Measurements from ENCODE around the gene PLEKHB2.
"Not testable (repeated sequence)": the region's sequence is repeated elsewhere in the genome, so short reads cannot be mapped to it uniquely, and the experiment has no call there.

Gene PLEKHB2, protein sequence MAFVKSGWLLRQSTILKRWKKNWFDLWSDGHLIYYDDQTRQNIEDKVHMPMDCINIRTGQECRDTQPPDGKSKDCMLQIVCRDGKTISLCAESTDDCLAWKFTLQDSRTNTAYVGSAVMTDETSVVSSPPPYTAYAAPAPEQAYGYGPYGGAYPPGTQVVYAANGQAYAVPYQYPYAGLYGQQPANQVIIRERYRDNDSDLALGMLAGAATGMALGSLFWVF

DNA sequence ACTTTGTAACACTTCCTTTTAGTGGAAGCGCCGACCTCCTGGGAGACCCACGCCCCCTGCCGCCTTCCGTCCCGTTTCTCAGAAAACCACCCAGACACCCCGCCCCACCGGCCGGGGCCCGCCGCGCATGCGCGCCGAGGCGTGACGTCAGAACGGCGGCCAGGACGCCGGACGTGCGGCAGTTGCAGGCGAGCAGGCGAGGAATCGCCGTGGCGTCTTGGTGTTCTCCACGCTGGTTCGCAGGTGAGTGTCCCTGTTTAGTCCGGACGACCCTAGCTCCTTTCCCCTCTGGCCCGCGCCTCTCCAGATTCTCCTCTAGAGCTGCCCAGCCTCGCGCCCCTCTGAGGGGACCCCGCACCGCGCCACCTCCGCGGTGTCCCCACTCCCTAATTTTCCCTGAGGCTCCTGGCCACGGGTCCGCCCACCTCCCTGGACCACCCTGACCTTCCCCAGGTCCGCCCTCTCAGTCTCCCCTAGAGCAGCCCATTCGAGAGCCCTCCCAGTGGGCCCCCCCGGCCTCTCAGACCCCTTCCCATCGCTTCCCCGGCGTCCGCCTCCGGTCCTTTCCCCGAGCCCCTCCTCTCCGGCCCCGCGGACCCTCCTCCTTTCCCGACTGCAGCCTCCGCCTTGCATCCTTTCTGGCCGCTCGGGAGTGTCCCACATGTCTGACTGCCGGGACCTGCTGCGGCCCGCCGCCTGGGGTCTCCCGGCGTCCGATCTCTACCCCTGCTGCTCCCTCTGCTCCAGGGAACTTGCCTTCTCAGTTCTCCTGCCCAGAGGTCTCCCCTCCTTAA is at the start of gene PLEKHB2:
Gene PLEKHB2 (plus strand): TSS at position 181 of the 794 bp plus-strand sequence. CDS start 15,606 bp downstream, outside the sequence.
- in situ Hi-C loops (cut with MboI; ENCODE audit: low sequenced_read_pairs), result no loop called here

DNA sequence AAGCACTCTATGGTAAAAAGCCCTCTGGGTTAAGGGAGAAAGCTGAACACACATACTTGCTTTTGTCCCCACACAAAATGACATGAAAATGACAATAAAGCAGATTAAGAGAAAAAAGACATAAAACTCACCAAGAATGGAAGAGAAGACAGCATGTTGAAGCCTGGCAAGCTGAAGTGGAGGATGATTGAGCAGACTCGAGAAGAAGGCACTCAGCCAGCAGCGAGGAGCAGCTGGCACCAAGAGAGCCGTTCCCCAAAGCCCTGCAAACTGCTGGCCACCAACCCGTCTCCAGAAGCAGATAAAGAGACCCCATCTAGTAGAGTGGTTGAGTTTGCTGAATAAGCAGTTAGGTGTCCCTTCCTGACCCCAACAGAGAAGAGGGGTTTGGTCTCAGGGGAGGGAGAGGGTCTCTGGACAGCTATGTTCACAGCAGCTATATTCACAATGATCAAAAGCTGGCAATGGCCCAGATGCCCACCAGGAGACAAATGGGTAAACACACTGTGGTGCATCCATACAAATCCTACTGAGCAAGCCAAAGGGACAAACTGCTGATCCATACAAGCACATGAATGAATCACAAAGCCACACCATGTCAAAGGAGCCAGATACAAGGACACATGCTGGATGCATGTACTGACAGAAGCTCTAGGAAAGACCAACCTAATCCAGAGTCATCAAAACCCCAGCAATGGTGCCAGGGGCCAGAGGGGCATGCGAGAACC is 48.8 kb upstream of the PLEKHB2 start:
- in situ Hi-C loops (cut with MboI; ENCODE audit: low sequenced_read_pairs), result no loop called here

DNA sequence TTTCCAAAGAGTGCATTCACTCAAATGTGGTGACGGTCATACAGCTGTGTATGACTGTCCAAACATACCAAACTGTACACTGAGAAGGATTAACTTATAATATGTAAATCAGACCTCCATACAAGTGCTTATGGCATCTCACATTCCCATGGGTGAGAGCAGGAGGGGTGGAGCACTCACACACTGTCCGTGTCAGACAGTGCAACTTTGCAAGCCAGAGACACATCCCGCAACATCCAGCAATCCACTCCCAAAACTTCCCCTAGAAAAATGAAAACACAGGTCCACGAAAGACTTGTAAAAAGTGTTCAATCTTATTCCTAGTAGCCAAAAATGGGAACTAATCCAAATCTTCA is 48.2 kb upstream of the PLEKHB2 start:
- in situ Hi-C loops (cut with MboI; ENCODE audit: low sequenced_read_pairs), result no loop called here

DNA sequence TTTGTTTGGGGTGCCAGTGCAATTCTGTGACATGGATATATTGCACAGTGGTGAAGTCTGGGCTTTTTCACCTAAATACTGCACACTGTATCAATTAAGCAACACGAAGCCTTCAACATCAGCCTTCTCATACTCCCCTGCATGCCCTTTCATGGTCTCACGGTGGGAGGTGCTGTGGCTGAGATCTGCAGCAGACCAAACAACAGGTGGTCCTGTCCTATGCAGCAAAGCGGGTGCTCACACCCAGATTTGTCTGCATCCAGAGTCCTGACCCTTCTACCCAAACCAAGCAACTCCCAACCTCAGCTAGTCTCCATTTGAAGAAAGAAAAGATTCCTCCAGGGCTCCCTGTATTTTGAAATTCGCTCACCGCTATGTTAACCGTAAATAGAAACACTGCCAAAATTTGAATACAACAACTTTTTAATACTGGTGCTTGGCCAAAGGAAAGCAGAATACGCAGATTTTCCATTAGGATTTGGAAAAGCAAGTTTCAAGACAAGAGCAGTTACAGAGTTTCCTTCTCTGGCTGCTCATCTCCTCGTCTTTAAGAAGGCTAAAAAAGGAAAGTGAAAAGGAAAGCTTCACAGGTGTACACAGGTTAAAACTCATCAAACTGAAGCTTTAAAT is 46.8 kb upstream of the PLEKHB2 start:
- in situ Hi-C loops (cut with MboI; ENCODE audit: low sequenced_read_pairs), result no loop called here

DNA sequence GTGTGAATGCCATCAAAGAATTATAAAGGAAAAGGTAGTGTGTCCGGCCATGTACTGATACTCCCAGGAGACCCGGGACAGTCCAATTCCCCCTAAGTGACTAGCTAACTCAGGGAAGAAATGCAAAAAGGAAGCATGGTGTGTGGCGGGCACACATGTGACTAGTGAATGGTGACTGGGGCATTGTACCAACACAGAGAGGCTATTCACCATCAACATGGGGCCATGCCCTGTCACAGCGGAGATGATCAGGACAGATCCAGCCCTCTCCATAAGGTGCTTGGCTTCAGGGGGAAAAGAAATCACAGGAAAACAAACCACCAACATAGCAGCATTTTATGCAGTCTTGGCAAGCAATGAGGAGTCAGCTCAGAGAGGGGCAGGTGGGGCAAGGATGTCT is 46.2 kb upstream of the PLEKHB2 start:
- in situ Hi-C loops (cut with MboI; ENCODE audit: low sequenced_read_pairs), result no loop called here

DNA sequence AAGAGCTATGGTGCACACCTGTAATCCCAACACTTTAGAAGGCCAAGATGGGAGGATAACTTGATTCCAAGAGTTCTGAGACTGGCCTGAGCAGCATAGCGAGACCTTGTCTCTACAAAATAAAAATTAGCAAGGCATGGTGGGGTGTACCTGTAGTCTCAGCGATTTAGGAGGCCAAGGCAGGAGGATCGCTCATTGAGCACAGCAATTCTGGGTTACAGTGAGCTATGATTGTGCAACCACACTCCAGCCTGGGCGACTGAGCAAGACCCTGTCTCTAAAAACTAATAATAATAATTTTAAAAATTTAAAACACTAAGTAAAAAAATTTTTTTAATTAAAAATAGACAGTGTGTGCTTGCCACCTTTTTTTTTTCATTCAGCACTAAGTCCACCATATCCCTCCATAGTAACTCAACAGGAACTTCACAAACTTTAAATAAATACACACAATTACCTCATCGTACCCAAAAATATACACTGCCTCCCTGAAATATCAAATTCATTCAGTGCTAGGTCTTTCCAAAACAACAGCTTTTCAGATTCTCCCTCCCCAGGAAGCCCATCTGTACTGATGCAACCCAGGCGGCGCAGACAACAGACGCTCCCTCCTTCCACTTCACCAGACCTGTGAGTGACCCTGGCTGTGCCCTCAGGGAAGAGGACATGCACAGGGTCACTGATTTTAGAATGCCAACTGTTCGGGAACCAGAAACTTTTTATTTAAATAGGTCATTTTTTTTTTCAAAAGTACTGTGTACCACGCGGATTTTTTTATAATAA is 41.4 kb upstream of the PLEKHB2 start:
- in situ Hi-C loops (cut with MboI; ENCODE audit: low sequenced_read_pairs), result no loop called here

DNA sequence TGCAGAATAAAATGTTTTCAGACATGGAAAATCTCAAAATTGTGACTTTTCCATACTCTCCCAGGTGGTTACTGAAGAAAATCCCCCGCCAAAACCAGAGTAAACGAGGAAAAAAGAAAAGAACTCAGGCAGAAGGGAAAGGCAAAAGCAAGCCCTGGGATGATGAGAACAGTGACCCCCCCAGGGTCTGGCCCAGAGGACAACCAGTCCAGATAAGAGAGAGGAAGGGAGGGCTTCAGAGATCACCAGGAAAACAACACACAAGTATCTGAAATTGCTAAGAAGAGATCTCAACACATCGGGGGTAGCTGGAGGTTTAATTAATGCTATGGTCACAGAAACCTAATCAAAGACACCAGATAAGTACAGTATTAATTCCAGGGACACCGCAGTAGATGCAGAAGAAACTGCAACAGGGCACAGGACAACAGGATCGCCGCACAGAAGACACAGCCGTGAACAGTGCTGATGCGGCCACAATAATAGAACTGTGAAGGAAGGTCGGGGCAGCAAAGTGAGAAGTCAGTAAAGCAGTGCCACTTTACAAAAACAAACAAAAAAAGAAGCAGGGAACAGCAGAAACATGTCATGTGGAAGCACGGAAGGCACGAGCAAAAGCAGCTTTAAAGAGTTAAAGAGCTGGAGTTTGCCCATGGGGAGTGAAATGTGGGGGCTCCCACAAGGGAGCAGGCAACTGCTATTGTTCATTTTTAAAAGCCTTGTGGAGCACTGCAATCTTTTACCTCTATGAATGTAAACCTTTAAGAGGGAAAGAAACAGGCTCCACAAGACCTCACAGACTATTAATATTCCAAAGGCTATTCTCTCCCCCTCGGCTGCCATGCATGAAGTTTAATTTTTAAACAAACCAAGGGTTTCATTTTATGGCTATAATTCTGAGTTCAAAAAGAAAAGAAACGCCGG is 40.3 kb upstream of the PLEKHB2 start:
- in situ Hi-C loops (cut with MboI; ENCODE audit: low sequenced_read_pairs), result no loop called here

DNA sequence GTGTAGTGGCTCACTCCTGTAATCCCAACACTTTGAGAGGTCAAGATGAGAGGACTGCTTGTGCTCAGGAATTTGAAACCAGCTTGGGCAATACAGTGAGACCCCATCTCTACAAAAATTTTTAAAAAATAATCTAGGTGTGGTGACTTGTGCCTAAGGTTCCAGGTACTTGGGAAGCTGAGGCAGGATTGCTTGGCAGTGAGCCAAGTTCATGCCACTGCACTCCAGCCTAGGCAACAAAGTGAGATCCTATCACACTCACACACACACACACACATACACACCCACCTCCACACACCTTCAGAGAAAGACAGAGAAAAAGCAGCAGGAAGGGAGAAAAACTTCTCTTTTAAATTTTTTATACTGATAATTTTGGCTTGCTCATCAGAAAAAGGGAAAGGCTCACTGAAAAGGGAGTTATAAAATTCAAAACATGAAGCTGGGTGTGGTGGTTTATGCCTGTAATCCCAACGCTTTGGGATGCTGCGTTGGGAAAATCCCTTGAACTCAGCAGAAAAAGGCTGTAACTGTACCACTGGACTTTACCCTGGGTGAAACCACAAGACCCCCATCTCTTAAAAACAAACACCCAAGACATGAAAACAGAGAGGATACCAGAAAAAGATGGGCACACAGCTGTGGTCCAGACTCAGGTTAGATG is 37.5 kb upstream of the PLEKHB2 start:
- in situ Hi-C loops (cut with MboI; ENCODE audit: low sequenced_read_pairs), result no loop called here

DNA sequence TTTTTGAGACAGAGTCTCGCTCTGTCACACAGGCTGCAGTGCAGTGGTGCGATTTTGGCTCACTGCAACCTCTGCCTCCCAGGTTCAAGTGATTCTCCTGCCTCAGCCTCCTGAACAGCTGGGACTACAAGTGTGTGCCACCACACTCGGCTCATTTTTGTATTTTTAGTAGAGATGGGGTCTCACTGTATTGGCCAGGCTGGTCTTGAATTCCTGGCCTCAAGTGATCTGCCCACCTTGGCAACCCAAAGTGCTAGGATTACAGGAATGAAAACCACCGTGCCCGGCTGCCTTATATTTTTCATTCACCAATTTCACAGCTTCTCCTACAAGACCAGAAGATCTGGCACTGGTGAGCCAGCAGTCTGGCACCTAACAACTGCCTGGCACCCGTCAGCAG is 37.0 kb upstream of the PLEKHB2 start:
- in situ Hi-C loops (cut with MboI; ENCODE audit: low sequenced_read_pairs), result not testable (repeated sequence)

DNA sequence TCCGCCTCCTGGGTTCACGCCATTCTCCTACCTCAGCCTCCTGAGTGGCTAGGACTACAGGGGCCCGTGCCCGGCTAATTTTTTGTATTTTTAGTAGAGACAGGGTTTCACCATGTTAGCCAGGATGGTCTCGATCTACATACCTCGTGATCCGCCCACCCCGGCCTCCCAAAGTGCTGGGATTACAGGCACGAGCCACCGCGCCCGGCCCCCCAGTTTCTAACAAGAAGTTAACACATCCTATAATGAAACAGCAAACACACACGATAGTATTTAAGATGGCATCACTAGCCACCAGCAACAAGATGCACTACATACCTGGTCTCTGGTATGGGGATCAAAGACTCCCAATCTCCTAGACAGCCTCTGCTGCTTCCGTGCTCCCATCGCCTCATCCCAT is 29.6 kb upstream of the PLEKHB2 start:
- in situ Hi-C loops (cut with MboI; ENCODE audit: low sequenced_read_pairs), result not testable (repeated sequence)

DNA sequence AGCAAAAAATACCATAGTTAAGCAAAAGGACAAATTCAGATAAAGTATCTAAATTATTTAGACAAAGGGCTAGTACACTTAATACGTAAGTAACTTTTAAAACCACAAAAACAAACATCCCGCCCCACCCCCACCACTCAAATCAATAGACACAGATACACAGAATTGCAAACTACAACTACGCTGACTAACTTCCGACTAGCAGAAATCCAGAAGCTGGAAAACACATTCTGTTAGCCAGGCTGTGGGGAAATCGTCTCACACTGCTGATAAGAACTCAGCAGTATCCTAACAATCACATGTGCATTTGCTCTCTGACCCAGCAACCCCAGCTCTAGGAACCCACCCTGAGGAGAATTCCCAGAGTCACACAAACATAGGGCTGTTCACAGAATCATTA is 28.4 kb upstream of the PLEKHB2 start:
- in situ Hi-C loops (cut with MboI; ENCODE audit: low sequenced_read_pairs), result no loop called here

DNA sequence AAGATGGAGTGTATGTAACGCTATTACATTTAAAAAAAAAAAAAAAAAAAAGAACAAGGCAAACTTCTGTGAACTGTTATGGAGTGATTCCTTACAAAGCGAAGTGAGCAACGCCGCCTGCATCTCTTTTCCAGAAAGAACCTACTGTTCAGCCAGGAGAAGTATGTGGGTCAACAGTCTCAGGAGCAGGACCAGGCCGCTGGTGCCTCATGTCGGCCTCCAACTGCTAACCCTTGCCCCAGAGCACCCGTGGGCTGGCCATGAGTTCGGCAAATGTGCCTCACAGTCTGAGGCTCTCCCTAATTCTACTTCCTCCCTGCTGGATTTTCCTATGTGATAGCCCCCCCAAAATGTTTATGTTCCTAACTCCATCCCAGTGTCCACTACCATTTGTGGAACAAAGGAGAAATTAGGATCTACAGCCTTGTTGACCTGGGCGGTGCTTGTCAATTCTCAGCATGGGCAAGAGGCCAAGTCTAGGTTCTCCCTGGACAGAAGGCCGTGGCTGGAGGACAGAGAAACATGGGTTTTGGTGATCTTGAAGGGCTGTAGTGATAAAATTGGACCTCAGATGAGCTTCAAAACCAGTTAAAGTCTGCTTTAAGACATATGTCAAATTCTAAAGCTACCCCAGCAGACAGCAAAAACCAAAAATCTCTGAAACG is 27.8 kb upstream of the PLEKHB2 start:
- in situ Hi-C loops (cut with MboI; ENCODE audit: low sequenced_read_pairs), result no loop called here

DNA sequence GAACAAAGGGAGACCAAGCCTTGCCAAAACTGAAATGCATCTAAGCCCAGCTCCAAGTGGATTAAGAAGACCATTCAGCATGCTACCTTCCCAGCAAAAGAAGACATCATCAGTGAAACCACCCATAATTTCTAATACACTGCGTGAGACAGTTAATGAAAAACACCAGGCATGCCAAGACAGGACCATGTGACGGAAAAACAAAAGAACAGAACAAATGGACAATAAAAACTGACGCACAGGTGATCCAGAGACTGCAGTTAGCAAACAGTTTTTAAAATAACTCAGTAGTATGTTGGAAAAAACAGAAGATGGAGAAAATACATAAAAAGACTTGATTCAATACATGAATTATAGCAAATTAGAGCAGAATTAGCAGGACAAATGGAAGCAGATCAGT is 27.2 kb upstream of the PLEKHB2 start:
- in situ Hi-C loops (cut with MboI; ENCODE audit: low sequenced_read_pairs), result no loop called here

DNA sequence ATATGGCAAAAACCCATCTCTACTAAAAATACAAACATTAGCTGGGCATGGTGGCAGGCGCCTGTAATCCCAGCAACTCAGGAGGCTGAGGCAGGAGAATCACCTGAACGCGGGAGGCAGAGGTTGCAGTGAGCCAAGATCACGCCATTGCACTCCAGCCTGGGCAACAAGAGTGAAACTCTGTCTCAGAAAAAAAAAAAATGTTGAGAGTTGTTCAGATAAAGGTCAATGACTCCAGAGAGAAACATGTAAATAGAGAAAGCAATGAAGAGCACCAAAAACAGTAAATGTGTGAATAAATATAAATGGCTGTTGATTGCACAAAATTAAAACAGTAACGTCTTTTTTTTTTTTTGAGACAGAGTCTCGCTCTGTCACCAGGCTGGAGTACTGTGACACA is 25.2 kb upstream of the PLEKHB2 start:
- in situ Hi-C loops (cut with MboI; ENCODE audit: low sequenced_read_pairs), result not testable (repeated sequence)

DNA sequence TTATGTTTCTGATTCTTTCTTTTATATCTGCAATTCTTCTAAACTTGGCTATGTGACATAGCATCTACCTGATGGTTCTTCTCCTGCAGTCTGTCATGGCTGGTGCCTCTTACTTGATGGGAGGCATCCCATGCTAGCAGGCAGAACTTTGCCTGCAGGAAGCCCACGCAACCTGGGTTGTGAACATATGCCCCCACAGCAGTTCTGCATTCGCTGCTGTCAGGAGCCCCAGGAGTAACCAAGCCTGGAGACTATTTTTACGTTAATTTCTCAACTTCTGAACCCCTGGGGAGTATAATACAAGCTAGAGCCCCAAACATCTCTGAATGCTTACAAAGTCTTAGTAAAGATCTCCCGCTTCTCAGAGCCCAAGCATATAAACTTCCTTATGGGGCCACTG is 23.9 kb upstream of the PLEKHB2 start:
- in situ Hi-C loops (cut with MboI; ENCODE audit: low sequenced_read_pairs), result no loop called here

DNA sequence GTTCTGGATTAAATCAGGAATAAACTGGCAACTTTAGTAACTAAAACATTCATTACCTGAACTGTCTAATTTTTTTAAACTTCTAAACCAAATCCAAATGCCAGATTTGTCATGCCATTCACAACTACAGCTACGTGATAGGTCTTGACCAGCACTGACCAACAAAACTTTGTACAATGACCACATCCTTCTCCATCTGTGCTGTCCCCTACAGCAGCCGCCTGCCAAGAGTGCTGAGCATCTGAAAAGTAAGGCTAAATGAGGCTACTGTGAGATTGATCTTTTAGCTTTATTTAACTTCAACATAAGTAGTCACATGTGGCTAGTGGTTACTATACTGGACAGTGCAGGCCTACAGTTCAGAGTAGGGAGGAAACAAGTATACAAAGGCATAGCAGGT is 19.5 kb upstream of the PLEKHB2 start:
- in situ Hi-C loops (cut with MboI; ENCODE audit: low sequenced_read_pairs), result no loop called here

DNA sequence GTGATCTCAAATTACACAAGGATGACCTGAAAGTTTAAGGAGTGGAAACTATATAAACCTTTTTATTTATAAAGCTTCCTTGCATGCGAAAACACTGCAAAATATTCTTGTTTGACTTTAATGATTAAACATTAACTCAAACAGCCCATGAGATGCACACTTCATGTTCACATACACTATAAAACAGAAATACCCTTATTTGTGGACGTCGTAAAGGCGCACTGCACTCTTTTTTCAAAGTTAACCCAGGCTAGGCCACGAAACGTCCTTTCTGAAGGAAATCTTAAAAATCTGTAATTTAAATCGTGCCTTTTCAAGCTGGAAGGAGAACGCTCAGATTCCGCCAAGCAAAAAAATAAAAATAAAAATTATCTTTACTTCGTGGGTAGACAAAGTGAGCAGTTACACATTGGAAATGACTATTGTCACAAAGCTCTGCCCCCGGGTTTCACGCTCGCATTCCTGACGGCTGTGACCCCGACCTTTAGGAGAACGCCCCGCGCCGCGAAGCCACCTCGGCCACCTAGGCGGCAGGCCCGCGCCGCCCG is 12.6 kb upstream of the PLEKHB2 start:
- in situ Hi-C loops (cut with MboI; ENCODE audit: low sequenced_read_pairs), result no loop called here

DNA sequence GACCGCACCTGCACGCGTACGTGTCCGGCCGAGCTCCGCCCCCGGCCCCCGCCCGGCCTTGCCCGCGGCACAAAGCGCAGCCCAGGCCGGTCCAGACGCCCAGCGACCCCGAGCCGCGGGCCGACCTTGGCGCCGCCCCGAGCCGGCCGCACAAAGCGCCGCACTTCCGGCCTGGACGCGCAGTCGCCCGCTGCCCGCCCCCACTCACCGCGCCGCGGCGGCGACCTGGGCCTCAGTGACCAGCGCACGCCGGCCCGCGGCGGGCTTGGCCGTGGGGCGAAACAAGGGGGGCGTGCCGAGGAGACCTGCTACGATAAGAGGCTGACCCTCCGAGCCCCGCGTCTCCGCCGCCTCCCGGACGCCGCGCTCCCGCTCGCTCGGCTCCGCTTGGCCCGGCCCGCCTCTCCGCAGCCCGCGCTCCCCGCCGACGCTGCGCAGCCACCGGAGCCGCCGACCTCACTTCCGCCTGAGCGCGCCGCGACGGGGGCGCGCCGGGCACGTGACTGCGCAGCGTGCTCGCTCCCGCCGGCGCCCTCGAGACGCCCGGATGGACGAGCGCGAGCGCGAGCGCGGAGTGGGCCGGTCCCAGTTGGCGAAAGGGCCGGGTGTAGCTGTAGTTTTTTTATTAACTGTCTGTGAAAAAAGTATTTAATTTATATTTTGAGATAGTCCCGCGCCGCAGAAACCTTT is 12.0 kb upstream of the PLEKHB2 start, which contains the start of gene FAM168B:
Gene FAM168B (minus strand): TSS at position 455 of the 690 bp plus-strand sequence. CDS start 10,814 bp downstream, outside the sequence.
- in situ Hi-C loops (cut with MboI; ENCODE audit: low sequenced_read_pairs), result no loop called here

Measured in hTERT RPE-1 (cell line).